Stromal cell of bone marrow (primary cell): Measurements from ENCODE around the gene COMMD2.

Source experiments
- DNase-seq: peaks from one replicate; pipeline ENCODE4 v3.0.0-alpha.2; 2012; ENCODE audit warnings: low read depth

Gene COMMD2

DNA sequence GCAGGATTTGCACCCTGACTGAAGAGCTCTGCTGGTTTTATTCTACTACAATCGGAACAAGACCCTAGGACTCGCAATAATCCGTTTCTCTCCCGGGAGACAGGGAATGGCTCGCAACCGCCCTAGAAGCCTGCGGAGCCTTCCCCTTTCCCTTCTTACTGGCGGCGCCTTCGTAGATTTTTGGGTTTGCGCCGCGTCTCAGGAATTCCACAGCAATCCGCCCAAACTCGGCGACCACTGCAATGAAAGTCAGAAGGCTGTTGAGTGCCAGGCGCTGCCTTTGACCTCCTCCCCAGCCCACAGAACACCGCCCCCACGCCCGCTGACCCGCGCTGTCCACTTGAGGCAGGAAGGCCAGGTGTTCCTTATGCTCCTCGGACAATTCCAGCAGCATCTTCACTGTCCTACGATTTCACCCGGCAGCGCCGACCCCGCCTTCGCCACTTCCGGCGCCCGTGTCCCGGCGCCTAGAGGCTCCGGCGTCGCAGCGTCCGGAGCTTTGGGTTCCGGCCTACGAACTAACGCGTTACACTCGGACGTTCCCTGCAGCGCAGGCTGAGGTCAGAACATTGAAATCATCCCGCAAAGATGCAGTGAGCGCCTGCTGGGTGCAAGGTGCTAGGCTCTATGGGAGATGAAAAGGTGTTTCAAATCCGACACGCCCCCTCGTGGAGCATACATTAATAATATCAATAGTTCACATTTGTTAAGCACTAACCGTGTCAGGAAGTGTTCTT, at the start of gene COMMD2:
TSS of gene COMMD2 (minus strand) at position 439 of the 737 bp plus-strand sequence. CDS start at position 394, 45 bp downstream.
- DNase-seq, result peak; percentile 67

DNA sequence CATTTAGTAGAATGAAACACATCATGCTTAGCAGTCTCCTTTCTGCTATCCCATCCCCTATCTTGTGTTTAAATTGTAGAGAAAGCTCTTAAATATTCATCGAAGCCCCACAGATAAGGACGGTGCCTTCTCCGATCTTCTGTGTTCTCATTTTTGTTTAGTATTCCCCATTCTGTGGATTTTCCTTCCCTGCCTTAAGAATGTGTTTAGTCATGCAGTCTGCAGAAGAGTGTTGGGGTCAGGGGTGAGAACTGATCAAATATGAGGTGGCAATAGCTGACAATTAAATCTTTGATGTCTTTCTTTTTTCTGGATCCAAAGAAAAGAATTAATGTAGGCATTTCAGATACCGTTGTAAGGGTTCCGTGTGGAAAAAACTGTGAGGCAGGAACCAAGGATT, 49.4 kb upstream of the COMMD2 start:
- DNase-seq, result no peak

DNA sequence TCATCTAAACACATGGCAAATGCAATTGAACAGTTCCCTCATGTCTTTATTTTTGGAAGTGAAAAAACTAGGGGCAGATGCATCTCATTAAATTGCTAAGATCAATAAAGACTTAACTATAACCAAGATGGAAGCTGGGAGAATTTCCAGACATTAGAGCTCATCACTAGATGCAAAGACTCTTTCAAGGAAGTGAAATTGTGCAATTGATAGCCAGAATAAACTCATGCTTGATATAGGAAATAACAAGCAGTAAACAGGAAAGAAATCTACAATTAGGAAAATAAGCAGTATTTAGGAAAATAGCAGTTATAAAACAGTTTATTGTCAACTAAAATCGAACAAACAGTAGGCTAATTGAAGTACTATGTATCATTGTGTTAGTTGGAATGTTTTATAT, 48.9 kb upstream of the COMMD2 start:
- no peak for DNase-seq

DNA sequence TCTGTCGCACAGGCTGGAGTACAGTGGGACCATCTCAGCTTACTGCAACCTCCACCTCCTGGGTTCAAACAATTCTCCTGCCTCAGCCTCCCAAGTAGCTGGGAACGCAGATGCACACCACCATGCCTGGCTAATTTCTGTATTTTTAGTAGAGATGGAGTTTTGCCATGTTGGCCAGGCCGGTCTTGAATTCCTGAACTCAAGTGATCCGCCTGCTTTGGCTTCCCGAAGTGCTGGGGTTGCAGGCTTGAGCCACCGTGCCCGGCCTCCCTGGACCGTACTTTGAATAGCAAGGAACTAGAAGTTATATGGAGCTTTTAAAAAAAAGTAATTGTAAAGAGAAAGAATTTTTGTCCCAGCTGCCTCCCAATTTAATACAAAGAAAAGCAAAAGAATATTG, 48.4 kb upstream of the COMMD2 start:
- DNase-seq, result no peak

DNA sequence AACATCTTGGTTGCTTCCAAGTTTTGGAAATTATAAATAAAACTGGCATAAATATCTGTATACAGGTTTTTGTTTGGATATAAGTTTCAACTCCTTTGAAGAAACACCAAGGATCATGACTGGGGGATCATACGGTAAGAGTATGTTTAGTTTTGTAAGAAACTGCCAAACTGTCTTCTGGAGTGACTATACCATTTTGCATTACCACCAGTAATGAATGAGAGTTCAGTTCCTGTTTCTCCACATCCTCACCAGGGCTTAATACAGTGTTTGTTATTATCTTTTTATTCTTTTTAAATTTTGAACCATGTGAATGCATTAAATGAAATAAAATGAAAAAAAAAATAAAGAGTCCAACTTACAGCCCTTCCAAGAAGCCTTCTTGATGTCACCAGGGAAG, 43.7 kb upstream of the COMMD2 start:
- DNase-seq, result no peak

DNA sequence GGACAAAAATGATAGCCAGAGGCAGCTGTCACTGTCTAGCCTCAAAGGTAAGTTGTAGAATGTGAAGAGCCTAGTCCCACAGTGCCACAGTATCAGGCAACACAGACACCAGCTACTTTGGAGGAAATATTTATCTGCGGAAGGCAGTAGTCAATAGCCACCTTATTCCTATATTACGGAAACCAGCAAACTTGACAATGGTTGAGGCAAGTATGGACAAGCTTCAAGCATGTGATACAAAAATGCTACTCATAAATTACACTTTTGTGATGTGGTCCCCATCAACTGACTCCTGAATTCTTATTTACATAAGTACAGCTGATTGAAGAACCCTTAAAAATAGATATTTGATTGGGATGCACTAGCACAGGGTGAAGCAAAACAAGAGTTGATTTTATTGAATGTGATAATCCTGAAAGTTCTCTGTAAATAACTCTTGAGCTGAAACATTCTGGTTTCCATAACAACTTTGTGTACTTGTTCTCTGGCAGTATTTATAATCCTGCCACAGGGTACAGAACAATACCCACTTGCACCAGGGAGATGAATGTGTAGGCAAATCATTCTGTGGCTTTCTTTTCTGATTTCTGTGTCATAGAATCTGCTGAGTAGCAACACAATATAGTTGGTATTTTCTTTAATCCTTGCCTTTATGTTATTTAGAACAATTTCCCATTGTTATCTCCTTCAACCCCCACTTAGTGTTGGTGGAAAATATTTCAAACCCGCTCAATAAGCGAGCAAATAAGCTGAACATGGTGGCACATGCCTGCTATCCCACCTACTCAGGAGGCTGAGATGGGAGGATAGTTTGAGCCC, 40.4 kb upstream of the COMMD2 start, which contains the start of gene ANKUB1:
TSS of gene ANKUB1 (minus strand) at position 103 of the 819 bp plus-strand sequence. CDS start 188 bp downstream, outside the sequence.
- no peak for DNase-seq

DNA sequence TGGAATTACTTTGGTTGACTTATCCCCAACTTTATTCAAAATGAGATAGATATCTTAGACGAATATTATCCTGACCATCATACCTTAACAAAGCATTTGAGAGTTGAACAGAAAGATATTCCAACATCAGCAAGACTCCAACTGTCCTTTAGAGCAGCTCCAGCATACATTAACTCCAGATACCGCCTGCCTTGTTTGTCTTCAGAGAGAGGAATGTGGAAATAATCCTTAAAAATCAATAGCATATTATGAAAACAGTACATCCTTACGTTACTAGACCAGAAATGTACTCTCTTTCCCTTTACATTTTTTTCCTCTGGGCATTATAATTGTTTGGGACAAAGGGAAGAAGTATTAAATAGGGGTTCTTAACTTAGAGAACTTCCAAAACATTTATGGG, 38.4 kb upstream of the COMMD2 start:
- no peak for DNase-seq

DNA sequence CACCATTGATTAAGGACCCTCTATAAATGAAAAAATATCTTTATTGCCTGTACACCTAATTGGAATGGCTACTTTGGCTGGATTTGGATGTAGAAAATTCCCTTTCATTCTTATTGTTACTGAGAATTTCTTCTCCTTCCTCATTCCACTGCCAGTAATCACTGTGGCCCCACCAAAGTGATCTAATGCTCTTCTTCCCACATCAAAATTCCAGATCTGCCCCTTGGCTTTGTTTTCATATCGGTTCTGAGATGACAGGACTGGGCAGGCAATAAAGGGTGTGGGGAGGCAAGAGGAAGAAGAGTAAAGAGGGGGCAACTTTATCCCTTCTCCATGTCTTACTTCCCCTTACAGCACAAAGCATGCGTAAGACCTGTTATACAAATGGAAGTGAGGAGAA, 38.0 kb upstream of the COMMD2 start:
- peak; percentile 3 for DNase-seq

DNA sequence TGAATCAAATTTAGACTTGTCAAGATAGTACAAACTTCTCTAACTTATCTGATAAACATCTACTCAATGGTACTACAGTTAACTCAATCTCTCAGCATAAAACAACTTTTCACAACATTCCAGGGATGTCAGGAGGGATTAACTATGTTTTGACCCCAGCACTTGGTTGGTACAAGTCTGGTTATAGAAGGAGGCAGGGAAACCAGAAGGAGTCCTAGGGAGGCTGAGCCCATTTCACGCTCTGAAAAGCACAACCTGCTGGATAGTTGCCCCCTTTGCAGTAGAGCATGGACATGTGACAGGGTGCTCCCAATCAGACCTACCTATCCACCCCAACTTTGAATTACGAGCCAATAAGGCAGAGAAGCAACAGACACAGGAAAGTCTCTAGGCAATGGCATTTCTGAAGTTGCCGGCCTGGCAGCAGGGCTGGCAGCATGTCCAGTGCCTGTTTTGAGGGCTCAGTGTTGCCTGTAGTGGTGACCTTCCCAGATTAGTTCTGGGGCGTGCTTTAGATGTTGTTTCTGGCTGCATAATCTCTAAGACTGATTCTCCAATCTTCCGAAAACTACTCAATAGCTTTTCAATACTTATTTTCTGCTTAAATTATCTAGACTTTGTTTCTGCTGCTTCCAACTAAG, 31.9 kb upstream of the COMMD2 start:
- DNase-seq, result no peak

DNA sequence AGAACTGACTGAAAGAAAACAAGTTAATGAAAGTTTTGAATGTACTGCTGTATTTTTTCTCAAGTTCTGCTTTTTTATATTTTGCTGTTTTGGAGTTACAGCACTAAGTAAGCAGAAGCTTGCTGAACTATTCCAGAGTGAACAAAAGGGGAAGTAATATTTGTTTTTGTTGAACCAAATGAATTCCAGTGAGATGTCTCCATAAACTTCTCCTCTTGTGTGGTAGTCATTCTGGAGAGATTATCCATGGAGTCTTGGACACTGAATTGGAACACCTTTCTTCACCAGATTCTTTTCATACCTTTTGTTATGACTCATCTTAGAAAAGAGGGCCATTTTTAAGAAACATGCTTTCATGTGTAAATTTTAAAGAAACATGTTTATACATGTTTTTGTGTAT, 31.3 kb upstream of the COMMD2 start:
- peak; percentile 5 for DNase-seq

DNA sequence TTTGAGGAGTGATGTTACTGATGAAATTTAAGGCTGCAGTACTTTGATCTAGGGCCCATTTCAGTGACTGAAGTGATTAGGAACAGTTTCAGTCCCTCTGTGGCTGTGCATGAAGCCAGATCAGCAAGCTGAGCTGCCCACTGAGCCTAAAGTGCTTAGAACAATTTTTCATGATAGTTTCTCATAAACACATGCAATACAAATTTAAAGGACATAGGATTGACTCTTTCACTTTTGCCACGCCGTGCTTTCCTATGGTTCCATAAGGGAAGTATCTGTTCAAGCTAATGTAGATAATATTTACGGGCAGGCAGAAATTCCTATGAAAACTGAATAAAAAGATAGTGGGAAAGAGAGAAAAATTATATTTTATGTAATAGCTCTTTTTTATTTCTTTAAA, 29.5 kb upstream of the COMMD2 start:
- DNase-seq, result no peak

DNA sequence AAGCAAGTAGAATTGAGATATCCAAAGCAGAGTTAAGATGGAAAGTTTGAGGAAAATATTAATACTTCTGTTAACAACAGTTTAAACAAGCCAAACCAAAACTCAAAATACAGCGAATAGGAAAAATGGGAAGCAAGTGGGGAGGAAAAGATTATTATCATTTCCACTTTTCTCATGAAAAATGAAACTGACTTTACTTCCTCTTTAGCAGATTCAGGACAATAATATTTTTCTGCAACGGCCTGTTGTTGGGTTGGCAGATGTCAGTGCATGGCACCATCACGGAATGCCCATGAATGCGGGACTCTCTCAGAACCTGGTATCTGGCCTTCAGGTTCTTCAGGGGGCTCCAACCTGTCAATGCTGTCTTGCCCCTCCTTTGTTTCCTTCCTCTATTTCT, 28.9 kb upstream of the COMMD2 start:
- no peak for DNase-seq

DNA sequence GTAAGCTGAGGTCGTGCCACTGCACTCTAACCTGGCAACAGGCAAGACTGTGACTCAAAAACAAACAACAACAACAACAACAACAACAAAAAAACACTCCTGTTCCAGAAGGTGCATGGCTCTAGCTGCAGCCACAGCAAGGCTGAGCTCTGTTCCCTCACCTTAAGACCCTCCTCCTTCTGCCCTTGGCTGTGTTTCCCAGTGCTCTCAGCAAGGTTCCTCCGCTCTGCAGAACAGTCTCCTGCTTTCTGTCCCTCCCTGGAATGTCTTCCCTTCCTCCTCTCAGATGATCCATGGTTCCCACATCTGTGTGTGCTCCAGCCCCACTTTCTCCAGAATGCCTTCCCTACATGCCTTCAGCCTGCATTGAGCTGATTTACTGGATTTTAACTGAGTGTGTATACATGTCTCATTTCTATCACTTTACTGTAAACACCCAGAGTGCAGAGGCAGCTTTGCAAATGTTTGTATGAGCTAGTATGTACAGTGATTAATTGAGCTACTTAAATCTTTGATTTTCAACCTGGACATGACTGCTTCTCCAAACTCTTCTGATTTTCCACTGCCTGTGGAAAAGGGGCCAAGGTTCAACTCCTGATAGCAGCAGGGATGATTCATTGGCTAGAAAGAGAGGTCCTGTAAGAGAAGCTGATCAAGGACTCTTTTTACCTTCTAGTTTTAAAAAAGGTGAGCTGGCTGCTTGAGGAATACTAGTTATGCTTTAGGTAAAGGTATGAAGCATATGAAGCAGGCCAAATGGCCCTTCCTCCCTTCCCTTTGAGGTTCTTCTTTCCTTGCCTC, 25.3 kb upstream of the COMMD2 start:
- no peak for DNase-seq

DNA sequence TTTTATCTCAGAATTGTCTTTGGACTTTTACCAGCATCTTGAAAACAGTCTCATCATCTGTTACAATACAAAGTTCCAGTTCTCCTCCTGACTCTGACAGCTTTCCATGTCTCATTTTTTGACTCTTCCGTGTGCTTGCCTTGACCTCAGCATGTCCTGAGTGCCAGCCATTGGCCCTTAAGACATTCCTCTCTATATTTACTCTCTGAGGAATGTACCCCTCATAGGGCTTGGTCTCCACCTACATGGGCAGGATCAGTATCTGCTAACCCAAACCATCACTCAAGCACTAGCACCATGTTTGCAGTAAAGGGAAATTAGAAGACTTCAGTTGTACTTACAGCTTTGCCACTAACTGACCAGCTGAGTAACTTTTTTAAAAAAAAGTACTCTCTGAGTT, 23.9 kb upstream of the COMMD2 start:
- DNase-seq, result no peak

DNA sequence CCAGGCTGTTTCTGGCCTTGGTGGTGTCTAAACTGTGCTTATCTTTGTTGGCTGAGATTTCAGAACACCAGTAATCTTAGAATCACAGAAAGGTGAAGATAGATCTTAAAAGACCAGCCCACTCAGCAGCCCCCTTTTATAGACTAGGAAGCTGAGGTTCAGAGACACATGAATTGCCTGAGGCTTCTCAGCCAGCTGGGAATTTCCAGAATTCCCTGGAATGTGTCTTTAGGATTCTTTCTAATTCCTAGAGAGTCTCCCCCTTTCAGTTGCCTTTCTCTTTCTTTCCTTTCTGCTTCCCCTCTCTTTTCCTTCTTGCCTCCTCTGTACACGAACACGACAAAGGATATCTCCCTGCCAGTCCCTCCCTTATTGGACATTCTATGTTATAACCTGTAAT, 20.6 kb upstream of the COMMD2 start:
- DNase-seq, result no peak

DNA sequence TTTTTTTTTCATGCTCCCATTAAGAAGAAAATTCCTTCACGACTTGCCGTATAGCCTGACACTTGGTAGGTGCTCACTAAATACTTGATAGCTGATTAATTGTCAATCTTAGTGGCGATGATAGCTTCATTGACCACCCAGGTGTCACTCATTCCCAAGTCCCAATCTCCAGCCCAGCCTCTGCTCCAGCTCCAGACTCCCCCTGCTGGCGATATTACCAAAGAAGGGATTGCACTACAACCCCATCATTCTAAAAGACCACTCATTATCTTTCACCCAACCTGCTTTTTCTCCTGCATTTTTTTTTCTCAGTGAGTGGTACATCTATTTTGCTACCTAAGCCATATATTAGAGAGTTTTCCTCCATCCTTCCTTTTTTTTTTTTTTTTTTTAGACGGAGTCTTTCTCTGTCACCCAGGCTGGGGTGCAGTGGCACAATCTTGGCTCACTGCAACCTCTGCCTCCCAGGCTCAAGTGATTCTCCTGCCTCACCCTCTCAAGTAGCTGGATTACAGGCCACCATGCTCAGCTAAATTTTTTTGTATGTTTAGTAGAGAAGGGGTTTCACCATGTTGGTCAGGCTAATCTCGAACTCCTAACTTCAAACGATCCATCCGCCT, 19.5 kb upstream of the COMMD2 start:
- DNase-seq, result peak; percentile 14

DNA sequence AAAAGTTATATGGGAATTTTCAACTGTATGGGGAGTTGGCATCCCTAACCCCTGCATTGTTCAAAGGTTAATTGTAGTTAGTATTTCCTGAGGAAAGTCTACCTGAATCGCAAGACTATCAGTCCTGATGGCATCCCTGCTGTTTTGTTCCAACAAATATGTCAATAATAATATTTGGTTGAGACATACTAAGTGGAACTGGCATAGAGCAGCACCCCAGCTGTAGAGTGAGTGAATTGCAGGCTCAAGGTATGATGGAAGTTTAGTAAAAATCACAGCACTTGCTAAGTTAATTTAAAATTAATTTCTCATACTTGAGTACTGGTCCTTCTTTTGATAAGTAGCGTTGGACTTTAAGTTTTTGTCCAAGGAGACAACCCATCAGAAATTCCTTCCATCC, 18.0 kb upstream of the COMMD2 start:
- no peak for DNase-seq

DNA sequence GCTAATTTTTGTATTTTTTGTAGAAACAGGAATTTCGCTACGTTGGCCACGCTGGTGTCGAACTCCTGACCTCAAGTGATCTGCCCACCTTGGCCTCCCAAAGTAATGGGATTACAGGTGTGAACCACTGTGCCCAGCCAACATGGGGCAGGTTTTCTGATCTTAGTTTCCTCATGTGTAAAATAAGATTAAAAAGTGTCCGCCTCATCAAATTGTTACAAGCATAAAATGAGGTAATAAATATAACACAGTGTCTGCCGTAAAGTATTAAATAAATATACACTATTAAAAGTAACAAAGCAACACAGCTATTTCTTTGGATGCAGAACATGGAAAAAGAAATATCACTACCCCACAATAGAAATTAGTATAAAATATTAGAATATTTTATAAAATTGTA, 16.4 kb upstream of the COMMD2 start:
- no peak for DNase-seq

DNA sequence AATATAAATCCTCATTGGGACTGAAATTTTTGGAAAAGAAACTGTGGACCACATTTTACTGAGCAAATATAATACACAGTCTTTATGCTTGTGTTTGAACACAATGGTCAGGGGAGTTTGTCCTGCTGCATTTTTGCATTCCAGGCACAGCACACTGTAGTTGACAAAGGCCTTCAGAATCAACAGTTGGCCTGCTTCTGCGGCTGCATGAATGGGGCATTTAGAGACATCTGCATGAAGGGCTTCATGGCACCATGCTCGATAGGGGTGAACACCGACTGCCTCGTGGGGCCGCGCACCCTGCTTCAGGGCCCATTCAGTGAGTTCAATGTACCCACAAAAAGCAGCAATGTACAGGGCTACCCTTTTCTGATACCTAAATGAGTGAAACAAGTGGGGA, 15.4 kb upstream of the COMMD2 start:
- DNase-seq, result no peak

DNA sequence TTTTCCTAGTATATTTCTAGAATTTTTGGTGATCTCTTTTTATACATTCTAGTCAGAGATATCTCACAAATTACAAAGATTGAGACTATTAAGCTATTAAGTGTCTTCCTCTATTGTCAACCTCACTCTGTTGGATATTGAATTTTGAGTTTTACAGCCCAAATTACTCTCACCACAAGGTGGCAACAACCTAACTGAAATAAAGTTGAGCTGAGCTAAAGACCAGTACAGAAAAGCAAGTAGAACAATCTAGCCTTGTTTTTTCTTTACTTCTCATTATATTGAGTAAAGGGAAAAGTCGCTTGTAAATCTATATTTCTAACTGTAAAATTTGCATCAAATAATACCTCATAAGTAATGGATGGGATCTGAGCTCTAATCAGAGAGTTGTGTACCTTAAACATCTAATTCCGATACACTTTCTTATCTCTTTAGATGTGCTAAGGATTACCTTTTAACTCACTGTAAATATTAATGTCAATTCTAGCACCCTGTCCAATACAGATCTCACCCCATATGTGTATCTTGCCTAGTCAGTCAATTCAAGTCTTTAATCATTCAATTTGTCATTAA, 13.6 kb upstream of the COMMD2 start:
- DNase-seq, result peak; percentile 26

DNA sequence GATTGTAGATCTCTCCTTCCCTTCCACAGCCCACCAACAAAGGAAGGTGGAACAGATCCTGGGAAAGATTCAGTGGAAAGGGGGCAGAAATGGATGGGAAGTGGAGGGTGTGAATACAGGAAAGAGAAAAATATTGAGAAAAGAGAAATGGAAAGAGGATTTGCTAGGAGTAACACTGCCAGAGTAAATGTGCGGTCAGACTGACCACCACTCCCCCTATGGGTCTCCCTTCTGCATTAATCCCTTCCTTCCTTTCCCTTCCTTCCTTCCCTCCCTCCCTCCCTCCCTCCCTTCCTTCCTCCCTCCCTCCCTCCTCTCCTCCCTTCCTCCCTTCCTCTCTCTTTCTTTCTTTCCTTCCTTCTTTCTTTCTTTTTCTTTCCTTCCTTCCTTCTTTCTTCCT, 12.0 kb upstream of the COMMD2 start:
- no peak for DNase-seq
